ENCODE measurements around the gene SAMD3.

- no peak for TF ChIP-seq POLR2AphosphoS5 (IDR thresholded peaks at IDR 0.05; ENCODE audit: low read depth, low read length)
- no peak for TF ChIP-seq TAF1 (IDR thresholded peaks at IDR 0.05; ENCODE audit: borderline replicate concordance, low read depth, low read length)
Observed at GRCh38 chr6:130158548-130158947, 64.2 kb downstream of the SAMD3 start.

Data from GM12892 (cell line).